Breast epithelium (tissue), 3 donors: Measurements from ENCODE around the gene HOXB6.

Experiments used
- POLR2AphosphoS5 ChIP-seq, 3 donors: sonication (generic); formaldehyde crosslinking; IDR thresholded peaks; one replicate each; pipeline ENCODE4 v1.6.1; 2017; ENCODE audit warnings: antibody characterized with exemption in 3 of 3
- TF ChIP-seq, protein P1 (sequence below), 3 donors: fragments of 450-650 bp; IDR thresholded peaks; one replicate each; pipeline ENCODE4 v1.5.1; 2016 to 2017; ENCODE audit warnings: antibody characterized with exemption in 3 of 3, mild to moderate bottlenecking in 3 of 3, moderate library complexity in 3 of 3

DNA sequence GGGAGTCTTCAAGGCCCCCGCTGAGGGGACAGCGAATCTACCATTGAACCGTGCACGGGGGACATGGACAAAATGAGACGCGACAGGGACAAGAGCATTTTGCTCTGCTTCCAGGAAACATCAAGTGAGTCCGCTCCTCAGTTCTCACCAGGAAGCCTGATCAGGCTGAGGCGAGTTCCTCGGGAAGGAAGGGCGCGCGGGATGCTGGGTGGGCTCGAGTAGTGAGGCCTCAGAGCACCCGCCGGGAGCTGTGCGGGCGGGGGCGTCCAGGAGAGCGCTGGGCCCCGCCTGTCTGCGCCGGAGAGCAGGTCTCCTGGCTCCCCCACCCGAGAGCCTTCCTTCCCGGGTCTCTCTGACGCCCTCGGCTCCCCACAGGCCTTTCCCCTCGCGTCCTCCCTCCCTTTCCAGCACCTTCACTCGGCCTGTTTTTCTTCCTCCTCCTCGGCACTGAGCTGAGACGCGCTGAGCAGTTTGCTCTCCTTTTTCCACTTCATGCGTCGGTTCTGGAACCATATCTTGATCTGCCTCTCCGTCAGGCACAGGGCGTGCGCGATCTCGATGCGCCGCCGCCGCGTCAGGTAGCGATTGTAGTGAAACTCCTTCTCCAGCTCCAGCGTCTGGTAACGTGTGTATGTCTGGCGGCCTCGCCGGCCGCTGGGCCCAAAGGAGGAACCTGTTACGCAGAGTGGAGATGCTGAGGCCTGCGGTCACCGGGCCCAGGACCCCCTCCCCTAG lies 8.6 kb downstream of the HOXB6 start:
- TF ChIP-seq, protein P1, sequence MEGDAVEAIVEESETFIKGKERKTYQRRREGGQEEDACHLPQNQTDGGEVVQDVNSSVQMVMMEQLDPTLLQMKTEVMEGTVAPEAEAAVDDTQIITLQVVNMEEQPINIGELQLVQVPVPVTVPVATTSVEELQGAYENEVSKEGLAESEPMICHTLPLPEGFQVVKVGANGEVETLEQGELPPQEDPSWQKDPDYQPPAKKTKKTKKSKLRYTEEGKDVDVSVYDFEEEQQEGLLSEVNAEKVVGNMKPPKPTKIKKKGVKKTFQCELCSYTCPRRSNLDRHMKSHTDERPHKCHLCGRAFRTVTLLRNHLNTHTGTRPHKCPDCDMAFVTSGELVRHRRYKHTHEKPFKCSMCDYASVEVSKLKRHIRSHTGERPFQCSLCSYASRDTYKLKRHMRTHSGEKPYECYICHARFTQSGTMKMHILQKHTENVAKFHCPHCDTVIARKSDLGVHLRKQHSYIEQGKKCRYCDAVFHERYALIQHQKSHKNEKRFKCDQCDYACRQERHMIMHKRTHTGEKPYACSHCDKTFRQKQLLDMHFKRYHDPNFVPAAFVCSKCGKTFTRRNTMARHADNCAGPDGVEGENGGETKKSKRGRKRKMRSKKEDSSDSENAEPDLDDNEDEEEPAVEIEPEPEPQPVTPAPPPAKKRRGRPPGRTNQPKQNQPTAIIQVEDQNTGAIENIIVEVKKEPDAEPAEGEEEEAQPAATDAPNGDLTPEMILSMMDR (IDR thresholded peaks at IDR 0.05), result no peak
- TF ChIP-seq POLR2AphosphoS5 (IDR thresholded peaks at IDR 0.05), result no peak
